ACC112 (cell line): ENCODE results near the gene UNC5A.

Source experiments
- H2AFZ ChIP-seq: fragments of 200-600 bp; sonication (generic); one replicate; pipeline ENCODE4 v1.6.0; 2017; ENCODE audit warnings: antibody characterized with exemption, low read length; ENCODE audit not compliant: unreplicated experiment
- H3K27ac ChIP-seq: fragments of 200-600 bp; sonication (generic); 2 replicates; pipeline ENCODE4 v1.5.1; 2014; ENCODE audit warnings: low read depth, mild to moderate bottlenecking, antibody characterized with exemption, low read length, moderate library complexity
- H3K27me3 ChIP-seq: fragments of 200-600 bp; sonication (generic); 2 replicates; pipeline ENCODE4 v1.6.1; 2014; ENCODE audit warnings: mild to moderate bottlenecking, antibody characterized with exemption, low read length, moderate library complexity, mixed read lengths; ENCODE audit not compliant: insufficient read depth
- H3K36me3 ChIP-seq: fragments of 200-600 bp; sonication (generic); 2 replicates; pipeline ENCODE4 v1.6.1; 2016; ENCODE audit warnings: mild to moderate bottlenecking, antibody characterized with exemption, low read length, moderate library complexity, mixed read lengths; ENCODE audit not compliant: insufficient read depth
- H3K4me1 ChIP-seq: fragments of 200-600 bp; sonication (generic); one replicate; pipeline ENCODE4 v1.6.1; 2016; ENCODE audit warnings: low read length, mixed read lengths; ENCODE audit not compliant: insufficient read depth, unreplicated experiment, control insufficient read depth
- H3K4me3 ChIP-seq: fragments of 200-600 bp; sonication (generic); 2 replicates; pipeline ENCODE4 v1.5.1; 2014; ENCODE audit warnings: mild to moderate bottlenecking, low read depth, low read length
- H3K79me2 ChIP-seq: fragments of 200-600 bp; sonication (generic); one replicate; pipeline ENCODE4 v1.6.0; 2016; ENCODE audit warnings: low read length; ENCODE audit not compliant: control insufficient read depth, unreplicated experiment, insufficient read depth

UNC5A gene

DNA sequence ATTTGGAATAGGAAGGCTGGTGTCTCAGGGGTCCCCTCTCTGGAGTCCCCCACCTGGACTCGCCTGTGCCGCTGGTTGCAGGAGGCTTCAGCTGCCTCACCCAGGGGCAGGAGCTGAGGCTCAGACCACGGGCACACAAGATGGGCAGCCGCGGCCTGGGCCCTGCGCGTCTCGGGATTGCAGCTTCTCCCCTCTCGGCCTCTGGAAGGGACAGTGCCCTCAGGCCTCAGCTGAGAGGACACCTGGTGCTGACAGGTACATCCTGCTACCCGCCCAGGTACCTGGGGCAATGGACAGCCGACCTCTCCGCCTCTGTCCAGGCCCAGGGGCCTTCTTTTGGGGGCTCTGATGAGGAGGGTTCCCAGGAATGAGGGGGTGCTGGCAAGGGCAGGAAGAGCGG is 38.3 kb downstream of the UNC5A start:
- Histone ChIP-seq H3K36me3 (no peaks in the 10 kb centered on the region), H3K27me3 (peaks cover 47% of the 10 kb centered on the region), H3K79me2 (no peaks in the 10 kb centered on the region), H3K4me3 (no peak overlapping the region), H3K4me1 (peaks cover 3% of the 10 kb centered on the region), H2AFZ (no peak overlapping the region), H3K27ac (no peak overlapping the region)

- peaks cover 3% of the 10 kb centered on the region for H3K4me1 ChIP-seq
- H3K27me3 ChIP-seq = peaks cover 41% of the 10 kb centered on the region
- H2AFZ ChIP-seq = no peak overlapping the region
- H3K4me3 ChIP-seq = no peak overlapping the region
- no peak overlapping the region for H3K27ac ChIP-seq
- no peaks in the 10 kb centered on the region for H3K79me2 ChIP-seq
- H3K36me3 ChIP-seq = no peaks in the 10 kb centered on the region
These were observed 39.4 kb downstream of the UNC5A start for GRCh38 chr5:176849611-176850227.

- H3K4me3 ChIP-seq = no peak overlapping the region
- no peak overlapping the region for H3K27ac ChIP-seq
- no peaks in the 10 kb centered on the region for H3K79me2 ChIP-seq
- H2AFZ ChIP-seq = no peak overlapping the region
- no peaks in the 10 kb centered on the region for H3K36me3 ChIP-seq
- peaks cover 3% of the 10 kb centered on the region for H3K4me1 ChIP-seq
- H3K27me3 ChIP-seq = peaks cover 41% of the 10 kb centered on the region
These were observed 40.2 kb downstream of the UNC5A start for GRCh38 chr5:176850371-176851245.

- Histone ChIP-seq H3K27me3 (peaks cover 41% of the 10 kb centered on the region), H3K4me1 (peaks cover 3% of the 10 kb centered on the region), H3K4me3 (no peak overlapping the region), H3K79me2 (no peaks in the 10 kb centered on the region), H3K27ac (no peak overlapping the region), H2AFZ (no peak overlapping the region), H3K36me3 (no peaks in the 10 kb centered on the region)
These were observed 41.0 kb downstream of the UNC5A start for GRCh38 chr5:176851380-176851779.

GRCh38 chr5:176851871-176852658 is 41.7 kb downstream of the UNC5A start:
- H2AFZ ChIP-seq = no peak overlapping the region
- peaks cover 41% of the 10 kb centered on the region for H3K27me3 ChIP-seq
- H3K4me1 ChIP-seq = no peaks in the 10 kb centered on the region
- no peak overlapping the region for H3K27ac ChIP-seq
- H3K79me2 ChIP-seq = no peaks in the 10 kb centered on the region
- H3K4me3 ChIP-seq = no peak overlapping the region
- H3K36me3 ChIP-seq = no peaks in the 10 kb centered on the region

DNA sequence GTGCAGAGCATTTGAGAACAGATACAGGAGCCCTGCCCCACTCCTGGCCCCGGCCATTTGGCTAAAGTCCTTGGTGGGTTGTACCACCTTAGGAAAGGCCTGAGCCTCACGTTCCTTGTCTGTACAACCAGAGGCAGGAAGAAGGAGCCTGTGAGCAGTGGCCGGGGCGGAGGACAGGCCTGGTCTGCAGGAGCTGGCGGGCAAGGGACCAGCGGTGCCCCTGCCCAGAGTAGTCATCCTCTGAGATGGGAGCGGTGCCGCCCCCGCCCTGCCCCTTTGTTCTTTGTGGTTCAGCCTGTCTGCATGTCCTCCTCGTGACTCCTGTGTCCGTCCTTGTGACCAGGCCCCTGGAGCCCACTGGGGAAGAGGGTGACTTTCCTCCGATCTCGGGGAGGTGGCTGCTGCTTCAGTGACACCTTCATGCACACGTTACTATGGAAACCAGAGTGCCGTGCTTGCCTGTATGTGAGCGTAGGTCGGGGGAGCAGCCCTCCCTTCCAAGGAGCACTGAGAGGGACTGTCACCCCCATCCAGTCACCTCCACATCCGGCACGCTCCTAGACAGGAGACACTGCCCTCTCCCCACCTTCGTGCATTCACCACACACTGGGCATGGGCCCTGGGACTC is 42.9 kb downstream of the UNC5A start:
- Histone ChIP-seq H3K79me2 (no peaks in the 10 kb centered on the region), H2AFZ (no peak overlapping the region), H3K36me3 (no peaks in the 10 kb centered on the region), H3K4me3 (no peak overlapping the region), H3K4me1 (no peaks in the 10 kb centered on the region), H3K27me3 (peaks cover 45% of the 10 kb centered on the region), H3K27ac (no peak overlapping the region)

- Histone ChIP-seq H3K4me3 (no peak overlapping the region), H3K36me3 (no peaks in the 10 kb centered on the region), H3K27ac (no peak overlapping the region), H3K27me3 (peaks cover 38% of the 10 kb centered on the region), H2AFZ (no peak overlapping the region), H3K4me1 (no peaks in the 10 kb centered on the region), H3K79me2 (no peaks in the 10 kb centered on the region)
These were observed 43.8 kb downstream of the UNC5A start for GRCh38 chr5:176854164-176854563.

GRCh38 chr5:176855598-176855997 is 45.2 kb downstream of the UNC5A start:
- Histone ChIP-seq H3K27me3 (peaks cover 36% of the 10 kb centered on the region), H3K27ac (no peak overlapping the region), H3K4me3 (no peak overlapping the region), H3K79me2 (no peaks in the 10 kb centered on the region), H2AFZ (no peak overlapping the region), H3K4me1 (no peaks in the 10 kb centered on the region), H3K36me3 (no peaks in the 10 kb centered on the region)

- Histone ChIP-seq H3K36me3 (no peaks in the 10 kb centered on the region), H3K27me3 (peaks cover 38% of the 10 kb centered on the region), H3K4me1 (no peaks in the 10 kb centered on the region)
These were observed 46.4 kb downstream of the UNC5A start for GRCh38 chr5:176856746-176857145.

GRCh38 chr5:176857216-176857893 is 47.0 kb downstream of the UNC5A start:
- H3K36me3 ChIP-seq = no peaks in the 10 kb centered on the region
- no peak overlapping the region for H3K4me3 ChIP-seq
- no peaks in the 10 kb centered on the region for H3K4me1 ChIP-seq
- H3K27me3 ChIP-seq = peaks cover 44% of the 10 kb centered on the region
- no peak overlapping the region for H3K27ac ChIP-seq
- H3K79me2 ChIP-seq = no peaks in the 10 kb centered on the region
- no peak overlapping the region for H2AFZ ChIP-seq

More at GRCh38 chr5:176856746-176857145, 46.4 kb downstream of the UNC5A start:
- Histone ChIP-seq H3K27ac (no peak overlapping the region), H3K4me3 (no peak overlapping the region), H3K79me2 (no peaks in the 10 kb centered on the region), H2AFZ (no peak overlapping the region)
